Measurements from ENCODE around the gene PCP4L1.
"Not testable (repeated sequence)": the region's sequence is repeated elsewhere in the genome, so short reads cannot be mapped to it uniquely, and the experiment has no call there.

The PCP4L1 gene

GRCh38 chr1:161229896-161230295 lies 28.6 kb upstream of the PCP4L1 start:
- DNase-seq (ENCODE audit: low spot score), result peak; percentile 70

GRCh38 chr1:161230762-161231161 lies 27.8 kb upstream of the PCP4L1 start:
- no peak for DNase-seq (ENCODE audit: low spot score)

GRCh38 chr1:161233102-161233501 lies 25.4 kb upstream of the PCP4L1 start:
- no peak for DNase-seq (ENCODE audit: low spot score)

GRCh38 chr1:161235957-161236775 lies 22.4 kb upstream of the PCP4L1 start:
- DNase-seq (ENCODE audit: low spot score), result no peak

GRCh38 chr1:161238039-161238473 lies 20.5 kb upstream of the PCP4L1 start, which contains the start of gene NR1I3:
Gene NR1I3, minus strand, starts transcription at chr1:161238203. Its CDS starts 1,638 bp downstream, at chr1:161236565.
- DNase-seq (ENCODE audit: low spot score), result no peak

GRCh38 chr1:161241682-161242081 lies 16.9 kb upstream of the PCP4L1 start:
- no peak for DNase-seq (ENCODE audit: low spot score)

- DNase-seq (ENCODE audit: low spot score), result no peak
These were observed 16.2 kb upstream of the PCP4L1 start for GRCh38 chr1:161242313-161242712.

GRCh38 chr1:161244888-161245287 lies 13.7 kb upstream of the PCP4L1 start:
- DNase-seq (ENCODE audit: low spot score), result no peak

- not testable (repeated sequence) for DNase-seq (ENCODE audit: low spot score)
These were observed 8.4 kb upstream of the PCP4L1 start for GRCh38 chr1:161250100-161250499.

GRCh38 chr1:161250829-161251228 lies 7.7 kb upstream of the PCP4L1 start:
- DNase-seq (ENCODE audit: low spot score), result no peak

GRCh38 chr1:161251579-161251978 lies 7.0 kb upstream of the PCP4L1 start:
- no peak for DNase-seq (ENCODE audit: low spot score)

- not testable (repeated sequence) for DNase-seq (ENCODE audit: low spot score)
These were observed 3.2 kb upstream of the PCP4L1 start for GRCh38 chr1:161255302-161255701.

GRCh38 chr1:161255955-161256520 lies 2.5 kb upstream of the PCP4L1 start:
- not testable (repeated sequence) for DNase-seq (ENCODE audit: low spot score)

- not testable (repeated sequence) for DNase-seq (ENCODE audit: low spot score)
These were observed 1.4 kb upstream of the PCP4L1 start for GRCh38 chr1:161257109-161257508.

GRCh38 chr1:161259345-161259702 lies 779 bp downstream of the PCP4L1 start:
- DNase-seq (ENCODE audit: low spot score), result no peak

GRCh38 chr1:161259765-161260164 lies 1.2 kb downstream of the PCP4L1 start:
- DNase-seq (ENCODE audit: low spot score), result no peak

- DNase-seq (ENCODE audit: low spot score), result peak; percentile 71
These were observed 2.1 kb downstream of the PCP4L1 start for GRCh38 chr1:161260376-161261260.

GRCh38 chr1:161261261-161262235 lies 3.0 kb downstream of the PCP4L1 start:
- no peak for DNase-seq (ENCODE audit: low spot score)

- no peak for DNase-seq (ENCODE audit: low spot score)
These were observed 6.8 kb downstream of the PCP4L1 start for GRCh38 chr1:161265305-161265704.

GRCh38 chr1:161266202-161266601 lies 7.7 kb downstream of the PCP4L1 start:
- DNase-seq (ENCODE audit: low spot score), result no peak

- no peak for DNase-seq (ENCODE audit: low spot score)
These were observed 8.3 kb downstream of the PCP4L1 start for GRCh38 chr1:161266836-161267235.

Measured in D341Med (cell line).